Cardiac septum (tissue), 1 donor: ENCODE results near the gene NONO. TPM values are rescaled to one million over a fixed set of nuclear protein-coding genes. Genes with fewer than 3 reads are reported as not detected.
A peak's percentile ranks its signal among the peaks of the same experiment; 100 is the strongest.
"Not testable (repeated sequence)": the region's sequence is repeated elsewhere in the genome, so short reads cannot be mapped to it uniquely, and the experiment has no call there.

ENCODE experiments used
- DNase-seq: peaks from one replicate; pipeline ENCODE4 v3.0.0-alpha.2; 2020; ENCODE audit warnings: low spot score
- intact Hi-C: fragments of 100-400 bp; cut with DNase I; formaldehyde crosslinking; loops from one replicate; pipeline ENCODE4 v1.14.0; 2022
- long read RNA-seq: library from polyadenylated mRNA; unstranded; transcript quantifications from one replicate; pipeline ENCODE4 v2.0.0, GENCODE V29; 2021
- total RNA-seq: library from RNA; stranded (reverse); fragmentation: NEBNext Ultra II Directional; extraction: Animal tissue kit (Norgen Biotek cat#: 25700); gene quantifications from one replicate; pipeline ENCODE4 v1.2.1, GENCODE V29; 2021
- donor health status: DM: no; HTN: no; CAD: no.

Gene NONO
- total RNA-seq: 107 TPM
- long read RNA-seq, transcript NONO-202 (11 exons, 2,606 nt): minor isoform, 6 of 147 reads
- long read RNA-seq, transcript NONO-201 (12 exons, 2,713 nt): major isoform, 120 of 147 reads
- long read RNA-seq, partial matches to known transcripts: 4 of 147 reads
- long read RNA-seq, other reads (novel, unspliced or antisense): 13 of 147 reads

GRCh38 chrX:71283403-71284143 is at the start of gene NONO:
TSS of gene NONO (plus strand) at chrX:71283635. CDS start at chrX:71290638, 7,003 bp downstream.
- intact Hi-C loops: loop anchor here (5.0 kb wide), 1 partner anchor 84 kb away; the partner anchor contains the start of gene TAF1
- DNase-seq: peak; percentile 91

GRCh38 chrX:71235482-71235881 is 48.0 kb upstream of the NONO start:
- intact Hi-C loops: no loop called here
- DNase-seq: no peak

- no peak for DNase-seq
- intact Hi-C loops: no loop called here
Observed at GRCh38 chrX:71236836-71237235, 46.6 kb upstream of the NONO start.

GRCh38 chrX:71239781-71240180 is 43.7 kb upstream of the NONO start:
- no peak for DNase-seq
- intact Hi-C loops: no loop called here

- intact Hi-C loops: no loop called here
- no peak for DNase-seq
Observed at GRCh38 chrX:71241301-71241700, 42.1 kb upstream of the NONO start.

GRCh38 chrX:71244359-71245128 is 38.9 kb upstream of the NONO start:
- DNase-seq: no peak
- intact Hi-C loops: no loop called here

GRCh38 chrX:71245159-71245558 is 38.3 kb upstream of the NONO start:
- intact Hi-C loops: no loop called here
- DNase-seq: no peak

- intact Hi-C loops: loop anchor here (5.0 to 10.0 kb wide), 2 partner anchors 54 to 116 kb away; partner anchors contain the start of genes ITGB1BP2 and TAF1
- no peak for DNase-seq
Observed at GRCh38 chrX:71250841-71251240, 32.6 kb upstream of the NONO start.

GRCh38 chrX:71251466-71251973 is 31.9 kb upstream of the NONO start:
- DNase-seq: no peak
- intact Hi-C loops: loop anchor here (5.0 to 10.0 kb wide), 2 partner anchors 53 to 116 kb away; partner anchors contain the start of genes ITGB1BP2 and TAF1

GRCh38 chrX:71252221-71252620 is 31.2 kb upstream of the NONO start:
- intact Hi-C loops: loop anchor here (5.0 to 10.0 kb wide), 2 partner anchors 53 to 115 kb away; partner anchors contain the start of genes ITGB1BP2 and TAF1

GRCh38 chrX:71253253-71254091 is 30.0 kb upstream of the NONO start:
- DNase-seq: no peak
- intact Hi-C loops: loop anchor here (5.0 to 10.0 kb wide), 2 partner anchors 51 to 114 kb away; partner anchors contain the start of genes ITGB1BP2 and TAF1

More at GRCh38 chrX:71252221-71252620, 31.2 kb upstream of the NONO start:
- DNase-seq: no peak

- intact Hi-C loops: loop anchor here (5.0 to 10.0 kb wide), 2 partner anchors 50 to 113 kb away; partner anchors contain the start of genes ITGB1BP2 and TAF1
- peak; percentile 93 for DNase-seq
Observed at GRCh38 chrX:71254092-71254963, 29.1 kb upstream of the NONO start, which contains the start of gene ZMYM3. TSS of gene ZMYM3 (minus strand) at chrX:71254140. CDS start at chrX:71253255, 885 bp downstream.

GRCh38 chrX:71256051-71256450 is 27.4 kb upstream of the NONO start:
- DNase-seq: no peak
- intact Hi-C loops: loop anchor here (10.0 kb wide), 1 partner anchor 49 kb away; the partner anchor contains the start of gene ITGB1BP2

GRCh38 chrX:71256856-71257255 is 26.6 kb upstream of the NONO start:
- intact Hi-C loops: loop anchor here (10.0 kb wide), 1 partner anchor 48 kb away; the partner anchor contains the start of gene ITGB1BP2
- no peak for DNase-seq

- intact Hi-C loops: not testable (repeated sequence)
Observed at GRCh38 chrX:71268624-71269023, 14.8 kb upstream of the NONO start.

GRCh38 chrX:71269801-71270395 is 13.5 kb upstream of the NONO start:
- intact Hi-C loops: no loop called here

More at GRCh38 chrX:71268624-71269023, 14.8 kb upstream of the NONO start:
- DNase-seq: not testable (repeated sequence)

GRCh38 chrX:71272313-71272712 is 11.1 kb upstream of the NONO start:
- intact Hi-C loops, DNase-seq: not testable (repeated sequence)

More at GRCh38 chrX:71269801-71270395, 13.5 kb upstream of the NONO start:
- DNase-seq: no peak
